H9 (cell line): Measurements from ENCODE around the gene KANSL1L. TPM values are rescaled to one million over a fixed set of nuclear protein-coding genes. Genes with fewer than 3 reads are reported as not detected.

ENCODE experiments used
- DNase-seq: peaks from one replicate; pipeline ENCODE4 v3.0.0-alpha.2; 2017
- H2AFZ ChIP-seq: one replicate; pipeline ENCODE4 v1.6.1; 2013; ENCODE audit warnings: mild to moderate bottlenecking, low read length, control low read depth, moderate library complexity
- H2AK5ac ChIP-seq: 2 replicates; pipeline ENCODE4 v1.6.1; 2013; ENCODE audit warnings: low read length, control low read depth, mixed read lengths; ENCODE audit not compliant: insufficient read length
- H2BK120ac ChIP-seq: one replicate; pipeline ENCODE4 v1.6.1; 2013; ENCODE audit warnings: low read depth, mild to moderate bottlenecking, low read length, control low read depth, inconsistent platforms; ENCODE audit not compliant: poor library complexity, severe bottlenecking
- H2BK12ac ChIP-seq: 2 replicates; pipeline ENCODE4 v1.6.1; 2013; ENCODE audit warnings: low read length, control low read depth, mixed read lengths, low read depth; ENCODE audit not compliant: insufficient read length
- H2BK15ac ChIP-seq: 2 replicates; pipeline ENCODE4 v1.6.1; 2013; ENCODE audit warnings: low read depth, low read length, control low read depth
- H2BK20ac ChIP-seq: one replicate; pipeline ENCODE4 v1.6.1; 2013; ENCODE audit warnings: low read depth, mild to moderate bottlenecking, low read length, control low read depth, inconsistent platforms; ENCODE audit not compliant: poor library complexity, severe bottlenecking
- H2BK5ac ChIP-seq: 2 replicates; pipeline ENCODE4 v1.6.1; 2013; ENCODE audit warnings: low read length, control low read depth, mixed read lengths; ENCODE audit not compliant: insufficient read length
- H3K14ac ChIP-seq: 2 replicates; pipeline ENCODE4 v1.6.1; 2013; ENCODE audit warnings: low read length, control low read depth; ENCODE audit not compliant: insufficient read depth
- H3K18ac ChIP-seq: 2 replicates; pipeline ENCODE4 v1.6.1; 2013; ENCODE audit warnings: low read depth, mild to moderate bottlenecking, mixed read lengths, low read length, control low read depth; ENCODE audit not compliant: insufficient read length
- H3K23ac ChIP-seq: 2 replicates; pipeline ENCODE4 v1.6.1; 2013; ENCODE audit warnings: low read length, control low read depth, mixed read lengths, low read depth; ENCODE audit not compliant: insufficient read length
- H3K23me2 ChIP-seq: 2 replicates; pipeline ENCODE4 v1.6.1; 2013; ENCODE audit warnings: low read depth, mild to moderate bottlenecking, mixed read lengths, low read length, control low read depth; ENCODE audit not compliant: insufficient read length, poor library complexity, severe bottlenecking
- H3K27ac ChIP-seq: 2 replicates; pipeline ENCODE4 v1.5.1; 2013; ENCODE audit warnings: low read length, control low read depth, mixed read lengths, low read depth; ENCODE audit not compliant: insufficient read length
- H3K27me3 ChIP-seq: 2 replicates; pipeline ENCODE4 v1.6.1; 2013; ENCODE audit warnings: low read length, control low read depth, inconsistent platforms; ENCODE audit not compliant: insufficient read depth
- H3K4ac ChIP-seq: 2 replicates; pipeline ENCODE4 v1.6.1; 2013; ENCODE audit warnings: low read depth, mild to moderate bottlenecking, control low read depth, inconsistent platforms, low read length, moderate library complexity
- H3K4me1 ChIP-seq: 2 replicates; pipeline ENCODE4 v1.6.1; 2013; ENCODE audit warnings: low read length, control low read depth, inconsistent platforms; ENCODE audit not compliant: insufficient read depth
- H3K4me2 ChIP-seq: 2 replicates; pipeline ENCODE4 v1.6.1; 2013; ENCODE audit warnings: low read length, control low read depth, mixed read lengths; ENCODE audit not compliant: insufficient read length, insufficient read depth
- H3K56ac ChIP-seq: 2 replicates; pipeline ENCODE4 v1.6.1; 2013; ENCODE audit warnings: low read depth, mild to moderate bottlenecking, mixed read lengths, low read length, control low read depth; ENCODE audit not compliant: insufficient read length
- H3K79me1 ChIP-seq: 2 replicates; pipeline ENCODE4 v1.6.1; 2013; ENCODE audit warnings: low read depth, mild to moderate bottlenecking, moderate library complexity, low read length, control low read depth, inconsistent platforms; ENCODE audit not compliant: insufficient read depth, poor library complexity, severe bottlenecking
- H3K79me2 ChIP-seq: 2 replicates; pipeline ENCODE4 v1.6.1; 2013; ENCODE audit warnings: low read length, control low read depth, inconsistent platforms; ENCODE audit not compliant: insufficient read depth
- H3K9ac ChIP-seq: 2 replicates; pipeline ENCODE4 v1.6.1; 2013; ENCODE audit warnings: low read length, control low read depth, mixed read lengths; ENCODE audit not compliant: insufficient read length; ENCODE audit errors: extremely low read depth
- H3K9me3 ChIP-seq: one replicate; pipeline ENCODE4 v1.6.1; 2013; ENCODE audit warnings: low read depth, low read length, inconsistent platforms; ENCODE audit not compliant: control insufficient read depth
- H3T11ph ChIP-seq: one replicate; pipeline ENCODE4 v1.6.1; 2013; ENCODE audit warnings: mild to moderate bottlenecking, low read length, control low read depth, inconsistent platforms
- H4K20me1 ChIP-seq: one replicate; pipeline ENCODE4 v1.6.1; 2013; ENCODE audit not compliant: control insufficient read depth, insufficient read length, insufficient read depth
- H4K5ac ChIP-seq: 2 replicates; pipeline ENCODE4 v1.6.1; 2013; ENCODE audit warnings: low read depth, mild to moderate bottlenecking, mixed read lengths, low read length, control low read depth; ENCODE audit not compliant: insufficient read length
- H4K8ac ChIP-seq: replicated peaks from 2 replicates; pipeline ENCODE4 v1.6.1; 2013; ENCODE audit warnings: low read length, control low read depth, mixed read lengths, low read depth; ENCODE audit not compliant: insufficient read length
- H4K91ac ChIP-seq: 2 replicates; pipeline ENCODE4 v1.6.1; 2013; ENCODE audit warnings: low read depth, mild to moderate bottlenecking, moderate library complexity, mixed read lengths, low read length, control low read depth; ENCODE audit not compliant: insufficient read length
- H3K27ac Mint-ChIP-seq, 3 experiments: 2 replicates in 2 of 3; 3 replicates in 1 of 3; pipeline ENCODE4 v1.8.0; 2020 to 2021; ENCODE audit warnings: mixed read lengths in 3 of 3, mild to moderate bottlenecking in 1 of 3, moderate library complexity in 1 of 3
- H3K27me3 Mint-ChIP-seq: 2 replicates; pipeline ENCODE4 v1.8.0; 2021; ENCODE audit warnings: low read depth, mild to moderate bottlenecking, moderate library complexity, mixed read lengths
- H3K36me3 Mint-ChIP-seq, 3 experiments: 2 replicates in 2 of 3; 3 replicates in 1 of 3; pipeline ENCODE4 v1.8.0; 2020 to 2021; ENCODE audit warnings: low read depth in 3 of 3, mixed read lengths in 3 of 3; ENCODE audit not compliant: insufficient read depth in 1 of 3
- H3K4me1 Mint-ChIP-seq, 2 experiments: 2 replicates each; pipeline ENCODE4 v1.8.0; 2020; ENCODE audit warnings: mixed read lengths in 2 of 2
- H3K4me3 Mint-ChIP-seq, 2 experiments: 2 replicates in 1 of 2; 3 replicates in 1 of 2; pipeline ENCODE4 v1.8.0; 2020 to 2021; ENCODE audit warnings: mild to moderate bottlenecking in 2 of 2, mixed read lengths in 2 of 2, moderate library complexity in 1 of 2
- H3K9me3 Mint-ChIP-seq, 2 experiments: 2 replicates in 1 of 2; 3 replicates in 1 of 2; pipeline ENCODE4 v1.8.0; 2020; ENCODE audit warnings: mild to moderate bottlenecking in 2 of 2, mixed read lengths in 2 of 2, moderate library complexity in 1 of 2
- WGBS: extraction: QIAGEN DNeasy Blood & Tissue Kit; methylation state at CpG from one replicate; pipeline ENCODE4 v1.1.7; 2013; ENCODE audit warnings: missing lambda C conversion rate, low lambda C conversion rate, mixed read lengths; ENCODE audit not compliant: insufficient read length; ENCODE audit errors: extremely low coverage; 5-methylcytosine and 5-hydroxymethylcytosine counted together
- total RNA-seq: library from RNA; stranded (reverse); gene quantifications from 2 replicates; pipeline ENCODE4 v1.2.1, GENCODE V29; 2021
- TF ChIP-seq, protein P1 (sequence below): fragments of 200-600 bp; sonication (generic); conservative IDR thresholded peaks from 3 replicates; pipeline ENCODE4 v1.8.0; 2021; ENCODE audit warnings: antibody characterized with exemption, mild to moderate bottlenecking

The KANSL1L gene
- total RNA-seq, 1 experiment from 2014 or later = 8.2 TPM

- Histone ChIP-seq H4K91ac (no peak overlapping the region), H3K4me1 (no peaks in the 10 kb centered on the region), H3K9ac (peak overlapping the region; percentile 93), H3K9me3 (no peaks in the 10 kb centered on the region), H3K79me1 (no peaks in the 10 kb centered on the region), H3K56ac (no peak overlapping the region), H2BK20ac (no peak overlapping the region), H2BK12ac (no peak overlapping the region), H3K18ac (peak overlapping the region; percentile 36), H3K27ac (peak overlapping the region; percentile 85), H3K4ac (no peak overlapping the region), H2BK5ac (peak overlapping the region; percentile 56), H3T11ph (no peak overlapping the region), H2BK15ac (no peak overlapping the region), H3K79me2 (no peaks in the 10 kb centered on the region), H3K23me2 (peaks cover 16% of the 10 kb centered on the region), H3K27me3 (no peaks in the 10 kb centered on the region), H2BK120ac (no peak overlapping the region), H3K14ac (no peak overlapping the region), H4K8ac (no peak overlapping the region), H4K5ac (peak overlapping the region; percentile 13), H4K20me1 (no peaks in the 10 kb centered on the region), H2AFZ (no peak overlapping the region), H2AK5ac (no peak overlapping the region), H3K23ac (no peak overlapping the region), H3K4me2 (peak overlapping the region; percentile 79)
- H3K9me3 Mint-ChIP-seq = no peaks in the 10 kb centered on the region; a peak in 2 of 5 replicates
- peak overlapping the region; percentile 99 to 100 (median 99) for H3K27ac Mint-ChIP-seq
- no peak for DNase-seq
- H3K4me3 Mint-ChIP-seq = peak overlapping the region; percentile 95 to 97
- no peaks in the 10 kb centered on the region for H3K36me3 Mint-ChIP-seq
- no peaks in the 10 kb centered on the region for H3K27me3 Mint-ChIP-seq
- TF ChIP-seq, protein P1, sequence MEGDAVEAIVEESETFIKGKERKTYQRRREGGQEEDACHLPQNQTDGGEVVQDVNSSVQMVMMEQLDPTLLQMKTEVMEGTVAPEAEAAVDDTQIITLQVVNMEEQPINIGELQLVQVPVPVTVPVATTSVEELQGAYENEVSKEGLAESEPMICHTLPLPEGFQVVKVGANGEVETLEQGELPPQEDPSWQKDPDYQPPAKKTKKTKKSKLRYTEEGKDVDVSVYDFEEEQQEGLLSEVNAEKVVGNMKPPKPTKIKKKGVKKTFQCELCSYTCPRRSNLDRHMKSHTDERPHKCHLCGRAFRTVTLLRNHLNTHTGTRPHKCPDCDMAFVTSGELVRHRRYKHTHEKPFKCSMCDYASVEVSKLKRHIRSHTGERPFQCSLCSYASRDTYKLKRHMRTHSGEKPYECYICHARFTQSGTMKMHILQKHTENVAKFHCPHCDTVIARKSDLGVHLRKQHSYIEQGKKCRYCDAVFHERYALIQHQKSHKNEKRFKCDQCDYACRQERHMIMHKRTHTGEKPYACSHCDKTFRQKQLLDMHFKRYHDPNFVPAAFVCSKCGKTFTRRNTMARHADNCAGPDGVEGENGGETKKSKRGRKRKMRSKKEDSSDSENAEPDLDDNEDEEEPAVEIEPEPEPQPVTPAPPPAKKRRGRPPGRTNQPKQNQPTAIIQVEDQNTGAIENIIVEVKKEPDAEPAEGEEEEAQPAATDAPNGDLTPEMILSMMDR = no peak
- WGBS = no CpG with 5 or more reads among the region's 6 CpGs
- H3K4me1 Mint-ChIP-seq = peaks cover 21 to 22% of the 10 kb centered on the region in 2 experiments
These were observed 1.1 kb downstream of the KANSL1L start for GRCh38 chr2:210170196-210170445.
